HepG2 (cell line): Measurements from ENCODE around the gene P2RY6. TPM values are rescaled to one million over a fixed set of nuclear protein-coding genes. Genes with fewer than 3 reads are reported as not detected.

Experiments
- E2F5 ChIP-seq: sonication (generic); formaldehyde crosslinking; conservative IDR thresholded peaks from 2 replicates; pipeline ENCODE4 v1.4.0; 2020; ENCODE audit warnings: missing genetic modification reagents
- HNRNPL ChIP-seq: fragments of 200-400 bp; formaldehyde crosslinking; IDR thresholded peaks from 2 replicates; pipeline ENCODE4 v1.6.1; 2017; ENCODE audit warnings: mild to moderate bottlenecking, low read depth, low read length
- MEF2D ChIP-seq: sonication (generic); formaldehyde crosslinking; IDR thresholded peaks from 2 replicates; pipeline ENCODE4 v1.5.1; 2020; ENCODE audit warnings: mild to moderate bottlenecking, missing genetic modification reagents
- NFKB2 ChIP-seq: sonication (generic); formaldehyde crosslinking; IDR thresholded peaks from 2 replicates; pipeline ENCODE4 v1.4.0; 2020; ENCODE audit warnings: missing genetic modification reagents, borderline replicate concordance
- PHF21A ChIP-seq: sonication (generic); formaldehyde crosslinking; IDR thresholded peaks from 2 replicates; pipeline ENCODE4 v1.5.0; 2020; ENCODE audit warnings: mild to moderate bottlenecking, missing genetic modification reagents
- PHF8 ChIP-seq: sonication (generic); formaldehyde crosslinking; IDR thresholded peaks from 2 replicates; pipeline ENCODE4 v1.5.0; 2020; ENCODE audit warnings: missing genetic modification reagents
- POLR2AphosphoS2 ChIP-seq: IDR thresholded peaks from 2 replicates; pipeline ENCODE4 v1.6.1; 2011; ENCODE audit warnings: low read depth, low read length, improper control_type of control experiment
- RXRB ChIP-seq: IDR thresholded peaks from 2 replicates; pipeline ENCODE4 v1.6.1; 2016; ENCODE audit warnings: borderline replicate concordance, missing genetic modification reagents, missing compliant biosample characterization
- TRIM22 ChIP-seq: fragments of 450-650 bp; IDR thresholded peaks from 2 replicates; pipeline ENCODE4 v1.6.1; 2017
- ZBTB33 ChIP-seq: sonication (generic); formaldehyde crosslinking; IDR thresholded peaks from 2 replicates; pipeline ENCODE4 v1.4.0; 2020; ENCODE audit warnings: missing genetic modification reagents
- ZBTB7B ChIP-seq: sonication (generic); formaldehyde crosslinking; IDR thresholded peaks from 2 replicates; pipeline ENCODE4 v1.4.0; 2020; ENCODE audit warnings: missing genetic modification reagents
- ZNF564 ChIP-seq: sonication (generic); formaldehyde crosslinking; IDR thresholded peaks from 2 replicates; pipeline ENCODE4 v1.8.1; 2023; ENCODE audit warnings: mild to moderate bottlenecking, missing genetic modification reagents
- ZNF687 ChIP-seq: sonication (generic); formaldehyde crosslinking; IDR thresholded peaks from 2 replicates; pipeline ENCODE4 v1.5.1; 2020; ENCODE audit warnings: mild to moderate bottlenecking, missing genetic modification reagents, moderate library complexity
- ZNF747 ChIP-seq: sonication (generic); formaldehyde crosslinking; IDR thresholded peaks from 2 replicates; pipeline ENCODE4 v1.8.1; 2023; ENCODE audit warnings: missing genetic modification reagents, mild to moderate bottlenecking, borderline replicate concordance
- polyA plus RNA-seq, 8 experiments: library from polyadenylated mRNA; depleted of rRNA in 3 of 8; stranded (reverse) in 7 of 8; unstranded in 1 of 8; fragments of >200 nt; fragmentation: Illumina TruSeq in 4 of 8; extraction: Trizol in 4 of 8; gene quantifications; 2 replicates each; pipeline versions ENCODE4 v1.2.1 to v1.2.3, GENCODE V29; 2011 to 2016; ENCODE audit warnings: low read depth in 4 of 8, missing spikeins in 1 of 8, mixed read lengths in 1 of 8; ENCODE audit not compliant: insufficient read depth in 1 of 8
- total RNA-seq, 5 experiments: library from RNA; depleted of rRNA; stranded (reverse); fragments of >200 nt; fragmentation: Illumina TruSeq; extraction: Trizol; gene quantifications; 2 replicates each; pipeline ENCODE4 v1.2.3, GENCODE V29; 2016; ENCODE audit warnings: low read depth in 1 of 5

P2RY6 gene
- total and polyA plus RNA-seq, 2 of the 13 experiments (the other 11 are each of a cell fraction or from before 2014, with no cell fraction given), result 0.09 to 0.29 TPM

GRCh38 chr11:73323464-73323863 is 51.3 kb downstream of the P2RY6 start (continued):
- TF ChIP-seq NFKB2 (CRISPR knock-in tag), result no peak
- no peak for TF ChIP-seq POLR2AphosphoS2
- 0 out of 2 replicates have a peak, but pooled peaks have one; percentile 19 for TF ChIP-seq HNRNPL
- TF ChIP-seq ZBTB7B (CRISPR knock-in tag), result 0 out of 2 replicates have a peak, but pooled peaks have one; percentile 25
- peak; percentile 58; the same call in 1 of the 2 replicates for TF ChIP-seq PHF21A (CRISPR knock-in tag)
- TF ChIP-seq ZBTB33 (CRISPR knock-in tag), result peak; percentile 43
- 0 out of 2 replicates have a peak, but pooled peaks have one; percentile 28 for TF ChIP-seq PHF8 (CRISPR knock-in tag)
- TF ChIP-seq RXRB (CRISPR knock-in tag), result peak; percentile 10; the same call in 1 of the 2 replicates
- TF ChIP-seq ZNF564 (CRISPR knock-in tag), result no peak
- peak; percentile 77 for TF ChIP-seq ZNF687 (CRISPR knock-in tag)
- 0 out of 2 replicates have a peak, but pooled peaks have one; percentile 33 for TF ChIP-seq MEF2D (CRISPR knock-in tag)
- TF ChIP-seq E2F5, result no peak
- TF ChIP-seq TRIM22, result no peak
- TF ChIP-seq ZNF747 (CRISPR knock-in tag), result 0 out of 2 replicates have a peak, but pooled peaks have one; percentile 4
